CD4-positive, alpha-beta T cell (primary cell): ENCODE measurements around the gene IQSEC1. TPM values are rescaled to one million over a fixed set of nuclear protein-coding genes. Genes with fewer than 3 reads are reported as not detected.
A peak's percentile ranks its signal among the peaks of the same experiment; 100 is the strongest.

ENCODE experiments used
- ATAC-seq: fragments of 200-7000 bp; cut with Tn5 transposase; one replicate; pipeline ENCODE4 v1.10.0; 2022; ENCODE audit warnings: mild to moderate bottlenecking; ENCODE audit not compliant: poor library complexity
- CTCF ChIA-PET: fragments of 350-600 bp; sonication (Branson Sonifier 250); formaldehyde crosslinking; loops from one replicate; lab custom pipeline; 2021; ENCODE audit warnings: antibody characterized with exemption, inconsistent platforms; lab: Charles Lee
- POLR2A ChIA-PET: fragments of 350-600 bp; sonication (Branson Sonifier 250); formaldehyde crosslinking; loops from one replicate; lab custom pipeline; 2021; ENCODE audit warnings: antibody characterized with exemption, inconsistent platforms; lab: Charles Lee
- DNase-seq, 14 experiments: peaks; one replicate each; pipeline ENCODE4 v3.0.0-alpha.2; 2013 to 2020; ENCODE audit warnings: mixed read lengths in 2 of 14
- H3K27ac ChIP-seq, 2 donors: one replicate each; pipeline versions ENCODE4 v1.5.1 to v1.7.0; 2013; ENCODE audit warnings: low read length in 2 of 2, low read depth in 1 of 2, mild to moderate bottlenecking in 1 of 2
- H3K27me3 ChIP-seq, 2 experiments: 1 replicate in 1 of 2; 2 replicates in 1 of 2; pipeline versions ENCODE4 v1.6.1 to v1.7.0; 2013; ENCODE audit warnings: low read length in 2 of 2, control low read depth in 1 of 2, mild to moderate bottlenecking in 1 of 2, moderate library complexity in 1 of 2; ENCODE audit not compliant: insufficient read depth in 2 of 2, control insufficient read depth in 1 of 2
- H3K36me3 ChIP-seq: one replicate; pipeline ENCODE4 v1.6.1; 2013; ENCODE audit warnings: low read length, control low read depth; ENCODE audit not compliant: insufficient read depth
- H3K4me1 ChIP-seq: one replicate; pipeline ENCODE4 v1.6.1; 2013; ENCODE audit warnings: low read length, control low read depth; ENCODE audit not compliant: insufficient read depth
- H3K4me3 ChIP-seq: one replicate; pipeline ENCODE4 v1.5.1; 2013; ENCODE audit warnings: mild to moderate bottlenecking, low read length, moderate library complexity
- H3K9me3 ChIP-seq, 2 experiments: 1 replicate in 1 of 2; 2 replicates in 1 of 2; pipeline versions ENCODE4 v1.6.1 to v1.7.0; 2013; ENCODE audit warnings: low read length in 2 of 2, mild to moderate bottlenecking in 2 of 2, control low read depth in 1 of 2, moderate library complexity in 1 of 2; ENCODE audit not compliant: control insufficient read depth in 1 of 2, insufficient read depth in 1 of 2
- H3K27ac Mint-ChIP-seq: one replicate; pipeline ENCODE4 v1.8.0; 2020; ENCODE audit warnings: mixed read lengths
- H3K27me3 Mint-ChIP-seq: one replicate; pipeline ENCODE4 v1.8.0; 2021; ENCODE audit warnings: mixed read lengths
- H3K36me3 Mint-ChIP-seq: one replicate; pipeline ENCODE4 v1.8.0; 2021; ENCODE audit warnings: low read depth, mixed read lengths
- H3K4me1 Mint-ChIP-seq: one replicate; pipeline ENCODE4 v1.8.0; 2021; ENCODE audit warnings: low read depth, mixed read lengths
- H3K4me3 Mint-ChIP-seq: one replicate; pipeline ENCODE4 v1.8.0; 2020; ENCODE audit warnings: mild to moderate bottlenecking, mixed read lengths
- H3K9me3 Mint-ChIP-seq: one replicate; pipeline ENCODE4 v1.8.0; 2020; ENCODE audit warnings: mixed read lengths
- CTCF ChIP-seq: fragments of 200-600 bp; IDR thresholded peaks from one replicate; pipeline ENCODE4 v1.8.0; 2022; ENCODE audit warnings: antibody characterized with exemption, mild to moderate bottlenecking
- intact Hi-C, 2 experiments: fragments of 100-400 bp; cut with DNase I in 1 of 2; cut with micrococcal nuclease in 1 of 2; formaldehyde crosslinking; loops; one replicate each; pipeline versions ENCODE4 v1.15.1 to v1.9.0; 2023 to 2025; cut with DNase I, micrococcal nuclease
- total RNA-seq, 174 experiments: library from RNA in 2 of 174; stranded (reverse) in 2 of 174; gene quantifications; one replicate each; pipeline ENCODE4 v1.2.3 and lab custom pipeline; 2021 to 2026

IQSEC1 gene
- total RNA-seq, 2 experiments from 2014 or later: 102 to 108 TPM

GRCh38 chr3:12995389-12996180, 77.6 kb downstream of the IQSEC1 start:
- peaks cover 79% of the 10 kb centered on the region for H3K4me1 Mint-ChIP-seq
- ATAC-seq: no peak
- POLR2A ChIA-PET: interaction anchor here (0.7 to 3.3 kb wide), 9 partner anchors 8 to 19 kb away, joined by 3 to 30 read pairs (median 4); no protein-coding TSS in a partner anchor

GRCh38 chr3:12994607-12995388, 78.4 kb downstream of the IQSEC1 start:
- Histone ChIP-seq H3K27me3 (no peaks in the 10 kb centered on the region), H3K4me3 (peak overlapping the region; percentile 92), H3K27ac (peak overlapping the region; percentile 23 to 60), H3K4me1 (peaks cover 66% of the 10 kb centered on the region), H3K36me3 (peaks cover 50% of the 10 kb centered on the region), H3K9me3 (no peaks in the 10 kb centered on the region)
- Mint-ChIP-seq H3K36me3 (peaks cover 54% of the 10 kb centered on the region), H3K9me3 (no peaks in the 10 kb centered on the region), H3K4me1 (peaks cover 79% of the 10 kb centered on the region), H3K4me3 (peak overlapping the region; percentile 98), H3K27ac (peak overlapping the region; percentile 93), H3K27me3 (no peaks in the 10 kb centered on the region)
- TF ChIP-seq CTCF: peak; percentile 98
- ATAC-seq (peak; percentile 86), DNase-seq (peak; percentile 75 to 92 (median 83))
- CTCF ChIA-PET: interaction anchor here (0.9 to 5.1 kb wide), 12 partner anchors 8 to 457 kb away, joined by 3 to 59 read pairs (median 6); partner anchors contain the start of gene RPL32
- POLR2A ChIA-PET: interaction anchor here (0.7 to 3.3 kb wide), 9 partner anchors 9 to 22 kb away, joined by 3 to 30 read pairs (median 4); no protein-coding TSS in a partner anchor
- intact Hi-C loops: loop anchor here (2.0 to 5.0 kb wide), 5 partner anchors 16 to 127 kb away; partner anchors contain the start of gene IQSEC1 (in 1 of the 2)

More at GRCh38 chr3:12995389-12996180, 77.6 kb downstream of the IQSEC1 start:
- peaks cover 47% of the 10 kb centered on the region for H3K36me3 ChIP-seq
- H3K27me3 ChIP-seq: no peaks in the 10 kb centered on the region
- Mint-ChIP-seq H3K9me3 (no peaks in the 10 kb centered on the region), H3K36me3 (peaks cover 62% of the 10 kb centered on the region), H3K27me3 (no peaks in the 10 kb centered on the region), H3K4me3 (peak overlapping the region; percentile 98), H3K27ac (peak overlapping the region; percentile 93)
- H3K27ac ChIP-seq: peak overlapping the region; percentile 7 to 60
- peaks cover 64% of the 10 kb centered on the region for H3K4me1 ChIP-seq
- TF ChIP-seq CTCF: no peak
- H3K9me3 ChIP-seq: no peaks in the 10 kb centered on the region
- peak overlapping the region; percentile 92 for H3K4me3 ChIP-seq
- intact Hi-C loops: loop anchor here (2.0 to 5.0 kb wide), 5 partner anchors 15 to 128 kb away; partner anchors contain the start of gene IQSEC1 (in 1 of the 2)
- CTCF ChIA-PET: interaction anchor here (0.8 to 5.1 kb wide), 13 partner anchors 9 to 456 kb away, joined by 3 to 59 read pairs (median 5); partner anchors contain the start of gene RPL32
- peak in 1 of 14 experiments; percentile 3 for DNase-seq

GRCh38 chr3:12994357-12994606, 78.9 kb downstream of the IQSEC1 start:
- ChIA-PET POLR2A (interaction anchor here (1.2 to 3.3 kb wide), 6 partner anchors 10 to 22 kb away, joined by 3 to 30 read pairs (median 8); no protein-coding TSS in a partner anchor), CTCF (interaction anchor here (1.1 to 5.1 kb wide), 9 partner anchors 8 to 35 kb away, joined by 3 to 59 read pairs (median 7); no protein-coding TSS in a partner anchor)
- Histone ChIP-seq H3K27ac (peak overlapping the region in 1 of 2 donors; percentile 60), H3K4me1 (peaks cover 66% of the 10 kb centered on the region), H3K4me3 (peak overlapping the region; percentile 92), H3K36me3 (peaks cover 51% of the 10 kb centered on the region), H3K27me3 (no peaks in the 10 kb centered on the region), H3K9me3 (no peaks in the 10 kb centered on the region)
- Mint-ChIP-seq H3K4me3 (peak overlapping the region; percentile 98), H3K36me3 (peaks cover 49% of the 10 kb centered on the region), H3K4me1 (peaks cover 79% of the 10 kb centered on the region), H3K9me3 (no peaks in the 10 kb centered on the region), H3K27me3 (no peaks in the 10 kb centered on the region), H3K27ac (peak overlapping the region; percentile 93)
- TF ChIP-seq CTCF: no peak
- DNase-seq (peak in 2 of 14 experiments; percentile 2 to 44), ATAC-seq (no peak)
- intact Hi-C loops: loop anchor here (2.0 kb wide), 3 partner anchors 17 to 25 kb away; no protein-coding TSS in a partner anchor
